ENCODE data around the gene ITIH3.

Gene ITIH3

GRCh38 chr3:52809662-52810377 is 15.2 kb downstream of the ITIH3 start:
- TF ChIP-seq CTCF (IDR thresholded peaks at IDR 0.05; ENCODE audit: insufficient read depth, missing control alignments), result no peak
- FAIRE-seq (no peak), DNase-seq (ENCODE audit: insufficient read length, low spot score) (no peak)

- no peak for DNase-seq (ENCODE audit: insufficient read length, low spot score)
- FAIRE-seq, result no peak
- no peak for TF ChIP-seq CTCF (IDR thresholded peaks at IDR 0.05; ENCODE audit: insufficient read depth, missing control alignments)
Observed at GRCh38 chr3:52810923-52811322, 16.3 kb downstream of the ITIH3 start.

DNA sequence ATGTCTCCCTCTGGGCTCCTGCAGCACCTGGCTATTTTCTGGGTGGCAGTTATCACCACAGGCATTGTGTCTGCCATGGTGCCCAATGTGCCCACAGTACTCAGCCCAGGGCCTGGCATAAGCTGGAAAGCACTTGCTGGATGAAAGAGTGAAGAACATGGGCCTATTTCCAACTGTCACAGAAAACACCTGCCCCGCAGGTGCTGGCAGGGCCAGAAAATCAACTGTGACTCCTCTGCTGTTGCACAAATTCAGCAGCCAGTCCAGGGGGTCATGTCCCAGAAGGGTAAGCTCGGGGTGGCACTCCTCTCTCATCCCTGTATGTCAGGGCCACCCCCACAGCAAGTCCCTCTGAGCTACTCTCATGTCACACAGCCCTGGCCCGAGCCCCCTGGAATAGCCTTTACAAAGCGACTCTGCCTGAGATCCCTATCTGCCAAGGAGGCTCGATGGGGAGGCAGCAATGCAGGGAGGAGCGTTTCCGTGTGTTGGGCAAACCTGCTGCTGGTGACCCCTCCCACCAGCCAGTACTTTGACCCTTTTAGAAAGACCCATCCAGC is 16.9 kb downstream of the ITIH3 start:
- FAIRE-seq (no peak), DNase-seq (ENCODE audit: insufficient read length, low spot score) (no peak)
- TF ChIP-seq CTCF (IDR thresholded peaks at IDR 0.05; ENCODE audit: insufficient read depth, missing control alignments), result no peak

DNA sequence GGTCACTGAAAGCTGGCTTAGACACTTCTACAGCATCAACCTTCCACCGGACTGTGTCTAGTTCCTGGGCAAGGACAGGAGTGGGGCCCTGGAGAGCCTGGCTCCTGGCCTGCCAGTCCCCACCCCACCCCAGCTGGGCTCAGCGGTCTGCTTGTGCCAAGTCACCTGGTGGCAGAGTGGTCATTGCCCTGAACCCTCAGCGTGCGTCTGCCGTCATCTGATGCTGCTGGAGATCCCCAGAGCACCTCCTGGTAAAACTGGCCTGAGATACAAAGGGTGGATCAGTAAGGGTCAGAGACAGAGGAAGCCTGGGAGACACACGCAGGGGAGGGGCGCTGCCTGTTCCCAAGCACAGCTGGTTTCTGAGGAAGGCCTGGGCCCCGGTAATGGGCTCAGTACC is 19.2 kb downstream of the ITIH3 start:
- FAIRE-seq, result no peak
- TF ChIP-seq CTCF (IDR thresholded peaks at IDR 0.05; ENCODE audit: insufficient read depth, missing control alignments), result no peak
- DNase-seq (ENCODE audit: insufficient read length, low spot score), result no peak

DNA sequence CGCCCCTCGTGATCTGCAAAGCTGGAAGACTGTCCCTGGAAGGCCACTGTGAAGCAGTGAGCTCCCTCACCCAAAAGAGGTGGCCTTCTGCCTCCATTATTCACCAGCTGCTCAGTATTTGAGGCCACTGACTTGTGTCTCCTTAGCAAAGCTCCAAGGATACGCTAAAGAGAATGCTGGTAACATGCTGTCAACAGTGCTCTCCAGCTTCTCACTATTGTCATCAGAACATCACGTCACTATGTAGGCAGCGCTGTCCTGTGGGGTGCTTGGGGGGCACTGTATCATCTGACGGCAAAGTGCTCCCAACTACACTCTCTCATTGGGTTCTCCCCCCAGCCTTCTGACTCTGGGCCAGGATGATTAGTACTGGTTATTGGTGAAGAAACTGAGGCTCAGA is 21.6 kb downstream of the ITIH3 start:
- FAIRE-seq (no peak), DNase-seq (ENCODE audit: insufficient read length, low spot score) (no peak)
- no peak for TF ChIP-seq CTCF (IDR thresholded peaks at IDR 0.05; ENCODE audit: insufficient read depth, missing control alignments)

- DNase-seq (ENCODE audit: insufficient read length, low spot score) (no peak), FAIRE-seq (no peak)
- TF ChIP-seq CTCF (IDR thresholded peaks at IDR 0.05; ENCODE audit: insufficient read depth, missing control alignments), result no peak
Observed at GRCh38 chr3:52816654-52817053, 22.1 kb downstream of the ITIH3 start.

DNA sequence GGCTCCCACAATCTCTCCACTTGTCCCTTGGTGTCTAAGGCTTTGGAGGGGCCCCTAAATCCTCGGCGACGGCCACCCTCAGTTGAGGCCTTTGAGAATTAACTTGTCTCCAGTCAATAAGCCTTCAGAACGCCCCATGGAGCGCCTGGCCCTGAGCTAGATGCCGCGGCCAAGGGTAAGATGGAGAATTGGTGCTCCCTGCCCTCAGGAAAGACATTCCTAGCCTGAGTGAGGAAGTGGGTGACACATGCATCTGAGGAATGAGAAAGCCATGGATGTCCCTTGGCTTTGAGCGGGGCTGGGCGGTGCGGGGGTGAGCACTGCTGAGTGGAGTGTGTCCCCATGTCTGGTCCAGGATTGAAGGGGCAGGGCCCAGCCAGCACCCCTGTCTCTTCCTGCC is 22.6 kb downstream of the ITIH3 start:
- no peak for TF ChIP-seq CTCF (IDR thresholded peaks at IDR 0.05; ENCODE audit: insufficient read depth, missing control alignments)
- no peak for FAIRE-seq

More for the DNA sequence above, 22.6 kb downstream of the ITIH3 start:
- no peak for DNase-seq (ENCODE audit: insufficient read length, low spot score)
